HepG2 (cell line): Measurements from ENCODE around the gene COPS9. TPM values are rescaled to one million over a fixed set of nuclear protein-coding genes. Genes with fewer than 3 reads are reported as not detected.

Experiments used
- ATAC-seq: fragments of 200-7000 bp; cut with Tn5 transposase; 3 replicates; pipeline ENCODE4 v1.9.1; 2020; ENCODE audit warnings: mild to moderate bottlenecking, moderate library complexity
- BruUV-seq: library from RNA; stranded (reverse); fragments of 400-500 nt; replicated peaks from 2 replicates; lab custom pipeline; 2021; lab: Mats Ljungman, UMichigan
- CTCF ChIA-PET: fragments of 300-600 bp; formaldehyde crosslinking; extraction: SDS; loops from one replicate; lab custom pipeline; 2021; ENCODE audit warnings: low total read pairs, inconsistent platforms, low intra/inter-chr PET ratio; lab: Yijun Ruan, JAX
- POLR2A ChIA-PET: fragments of 350-600 bp; sonication (Branson Sonifier 250); formaldehyde crosslinking; loops from one replicate; lab custom pipeline; 2020; ENCODE audit warnings: antibody characterized with exemption, inconsistent platforms; lab: Yijun Ruan, JAX
- DNase-seq: peaks from one replicate; pipeline ENCODE4 v3.0.0-alpha.2; 2015; ENCODE audit warnings: low spot score
- FAIRE-seq: peaks from 3 replicates; lab custom pipeline; 2011; peaks lifted over from hg19 to GRCh38; lab: Jason Lieb, UNC
- H2AFZ ChIP-seq: one replicate; pipeline ENCODE4 v1.6.1; 2011; ENCODE audit warnings: low read length, inconsistent platforms
- H3K27ac ChIP-seq: fragments of 300-600 bp; 3 replicates; pipeline ENCODE4 v1.8.0; 2011; ENCODE audit warnings: mixed run types, mild to moderate bottlenecking, mixed read lengths, low read length, inconsistent platforms; ENCODE audit not compliant: insufficient read depth; ENCODE audit errors: extremely low read length
- H3K27me3 ChIP-seq, 2 experiments: fragments of 200-600 bp in 1 of 2; 2 replicates in 1 of 2; 3 replicates in 1 of 2; pipeline versions ENCODE4 v1.6.0 to v1.8.0; 2011; ENCODE audit warnings: low read length in 2 of 2, mild to moderate bottlenecking in 2 of 2, moderate library complexity in 2 of 2, inconsistent platforms in 1 of 2; ENCODE audit not compliant: insufficient read depth in 2 of 2, control insufficient read depth in 1 of 2
- H3K36me3 ChIP-seq, 2 experiments: fragments of 200-600 bp in 1 of 2; replicated peaks in 1 of 2; 2 replicates in 1 of 2; 3 replicates in 1 of 2; pipeline versions ENCODE4 v1.5.1 to v1.8.0; 2011; ENCODE audit warnings: low read length in 2 of 2, inconsistent platforms in 1 of 2; ENCODE audit not compliant: insufficient read depth in 2 of 2, control insufficient read depth in 1 of 2
- H3K4me1 ChIP-seq: 2 replicates; pipeline ENCODE4 v1.5.1; 2012; ENCODE audit warnings: low read length, inconsistent platforms; ENCODE audit not compliant: insufficient read depth
- H3K4me2 ChIP-seq: 2 replicates; pipeline ENCODE4 v1.6.0; 2011; ENCODE audit warnings: low read depth, low read length, inconsistent platforms
- H3K4me3 ChIP-seq, 3 experiments: fragments of 200-600 bp in 1 of 3; sonication (generic), shearing (Covaris generic) in 1 of 3; replicated peaks in 1 of 3; 2 replicates each; pipeline ENCODE4 v1.5.1; 2011 to 2016; ENCODE audit warnings: low read length in 3 of 3, inconsistent platforms in 2 of 3, low read depth in 2 of 3, mild to moderate bottlenecking in 2 of 3, control low read depth in 1 of 3, mixed read lengths in 1 of 3; ENCODE audit not compliant: insufficient read depth in 1 of 3
- H3K79me2 ChIP-seq: one replicate; pipeline ENCODE4 v1.6.1; 2011; ENCODE audit warnings: low read length, inconsistent platforms; ENCODE audit not compliant: insufficient read depth
- H3K9ac ChIP-seq: 2 replicates; pipeline ENCODE4 v1.6.0; 2011; ENCODE audit warnings: mild to moderate bottlenecking, low read depth, low read length, inconsistent platforms; ENCODE audit not compliant: insufficient read depth
- H3K9me3 ChIP-seq: 2 replicates; pipeline ENCODE4 v1.5.1; 2012; ENCODE audit warnings: mild to moderate bottlenecking, low read length
- H4K20me1 ChIP-seq: 2 replicates; pipeline ENCODE4 v1.6.0; 2011; ENCODE audit warnings: inconsistent platforms, mild to moderate bottlenecking, low read length, moderate library complexity; ENCODE audit not compliant: insufficient read depth
- CEBPB ChIP-seq: IDR thresholded peaks from 2 replicates; pipeline ENCODE4 v1.6.1; 2011; ENCODE audit warnings: low read depth, low read length, improper control_type of control experiment, borderline replicate concordance
- FOXA3 ChIP-seq: IDR thresholded peaks from 2 replicates; pipeline ENCODE4 v1.6.1; 2016; ENCODE audit warnings: missing genetic modification reagents, missing compliant biosample characterization
- PPARG ChIP-seq: conservative IDR thresholded peaks from 2 replicates; pipeline ENCODE4 v1.6.1; 2016; ENCODE audit warnings: missing biosample characterization, missing genetic modification reagents
- RAD51 ChIP-seq: fragments of 450-650 bp; IDR thresholded peaks from 2 replicates; pipeline ENCODE4 v1.6.1; 2016; ENCODE audit warnings: borderline replicate concordance
- SOX13 ChIP-seq, 3 experiments: fragments of 450-650 bp in 1 of 3; sonication (generic) in 1 of 3; formaldehyde crosslinking in 1 of 3; IDR thresholded peaks in 2 of 3; conservative IDR thresholded peaks in 1 of 3; 2 replicates each; pipeline versions ENCODE4 v1.5.0 to v1.6.1; 2016 to 2020; ENCODE audit warnings: antibody characterized with exemption in 1 of 3, mild to moderate bottlenecking in 1 of 3, missing compliant biosample characterization in 1 of 3, missing genetic modification reagents in 1 of 3, moderate library complexity in 1 of 3
- SOX5 ChIP-seq: IDR thresholded peaks from 2 replicates; pipeline ENCODE4 v1.6.1; 2016; ENCODE audit warnings: borderline replicate concordance
- SOX6 ChIP-seq, 2 experiments: fragments of 450-650 bp in 1 of 2; sonication (generic) in 1 of 2; formaldehyde crosslinking in 1 of 2; IDR thresholded peaks; 2 replicates each; pipeline versions ENCODE4 v1.4.0 to v1.6.1; 2017 to 2020; ENCODE audit warnings: antibody characterized with exemption in 1 of 2, mild to moderate bottlenecking in 1 of 2, missing genetic modification reagents in 1 of 2
- WGBS: methylation state at CpG from one replicate; pipeline ENCODE4 v1.1.6; 2017; ENCODE audit warnings: low lambda C conversion rate; 5-methylcytosine and 5-hydroxymethylcytosine counted together
- in situ Hi-C: cut with HindIII; loops from 2 replicates; pipeline ENCODE4 v1.10.0; 2017; ENCODE audit warnings: low pct_unique_long_range_greater_than_20kb; ENCODE audit not compliant: extremely low pct_ligation_motif_present
- intact Hi-C: fragments of 100-400 bp; cut with micrococcal nuclease; formaldehyde crosslinking; loops from one replicate; pipeline ENCODE4 v1.10.0; 2022; ENCODE audit not compliant: unreplicated experiment
- polyA plus RNA-seq, 8 experiments: library from polyadenylated mRNA; depleted of rRNA in 3 of 8; stranded (reverse) in 7 of 8; unstranded in 1 of 8; fragments of >200 nt; fragmentation: Illumina TruSeq in 4 of 8; extraction: Trizol in 4 of 8; gene quantifications; 2 replicates each; pipeline versions ENCODE4 v1.2.1 to v1.2.3, GENCODE V29; 2011 to 2016; ENCODE audit warnings: low read depth in 4 of 8, missing spikeins in 1 of 8, mixed read lengths in 1 of 8; ENCODE audit not compliant: insufficient read depth in 1 of 8
- total RNA-seq, 5 experiments: library from RNA; depleted of rRNA; stranded (reverse); fragments of >200 nt; fragmentation: Illumina TruSeq; extraction: Trizol; gene quantifications; 2 replicates each; pipeline ENCODE4 v1.2.3, GENCODE V29; 2016; ENCODE audit warnings: low read depth in 1 of 5
- TF ChIP-seq, protein P1 (sequence below): sonication (generic); formaldehyde crosslinking; IDR thresholded peaks from 2 replicates; pipeline ENCODE4 v1.5.0; 2020; ENCODE audit warnings: mild to moderate bottlenecking, low read depth, missing genetic modification reagents, borderline replicate concordance
- TF ChIP-seq, protein P2 (sequence below), 2 experiments: fragments of 450-650 bp in 1 of 2; sonication (generic) in 1 of 2; formaldehyde crosslinking; IDR thresholded peaks; 2 replicates each; pipeline versions ENCODE4 v1.5.0 to v1.8.0; 2020 to 2022; ENCODE audit warnings: mild to moderate bottlenecking in 1 of 2, missing genetic modification reagents in 1 of 2

Gene COPS9
- total and polyA plus RNA-seq, 2 of the 13 experiments (the other 11 are each of a cell fraction or from before 2014, with no cell fraction given): 180 to 247 TPM

DNA sequence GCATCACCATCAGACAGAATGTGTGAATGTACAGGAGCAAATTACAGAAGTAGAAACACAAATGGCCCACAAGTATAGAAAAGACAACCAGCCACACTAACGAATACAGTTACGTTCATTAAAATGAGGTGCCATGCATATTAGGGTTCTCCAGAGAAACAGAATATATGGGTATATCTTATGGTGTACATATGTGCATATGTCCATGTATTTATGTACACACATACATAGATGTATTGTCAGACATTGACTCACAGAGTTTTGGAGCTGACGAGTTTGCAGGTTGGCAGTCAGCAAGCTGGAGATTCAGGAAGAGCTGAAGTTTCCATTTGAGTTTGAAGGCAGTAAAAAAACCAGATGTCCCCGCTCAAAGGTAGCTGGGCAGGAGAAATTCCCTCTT, 33.0 kb downstream of the COPS9 start:
- Histone ChIP-seq H3K9ac (no peak overlapping the region), H4K20me1 (no peaks in the 10 kb centered on the region), H3K79me2 (no peaks in the 10 kb centered on the region), H3K4me2 (no peak overlapping the region), H3K36me3 (no peaks in the 10 kb centered on the region), H3K4me1 (no peaks in the 10 kb centered on the region), H3K4me3 (no peak overlapping the region), H2AFZ (no peak overlapping the region), H3K9me3 (no peaks in the 10 kb centered on the region), H3K27me3 (peaks cover 2 to 27% of the 10 kb centered on the region in 2 experiments; a peak in 3 of 5 replicates), H3K27ac (no peak overlapping the region)
- 16% methylated on average over 4 of the region's 4 CpGs for WGBS
- intact Hi-C loops (no loop called here), in situ Hi-C loops (no loop called here)
- TF ChIP-seq, protein P1, sequence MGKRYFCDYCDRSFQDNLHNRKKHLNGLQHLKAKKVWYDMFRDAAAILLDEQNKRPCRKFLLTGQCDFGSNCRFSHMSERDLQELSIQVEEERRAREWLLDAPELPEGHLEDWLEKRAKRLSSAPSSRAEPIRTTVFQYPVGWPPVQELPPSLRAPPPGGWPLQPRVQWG (CRISPR knock-in tag): no peak
- no peak for TF ChIP-seq PPARG (CRISPR knock-in tag)
- POLR2A ChIA-PET: no interaction called here
- DNase-seq (no peak), ATAC-seq (no peak), FAIRE-seq (no peak)
- CTCF ChIA-PET: no interaction called here
- no TSS peak for BruUV-seq

DNA sequence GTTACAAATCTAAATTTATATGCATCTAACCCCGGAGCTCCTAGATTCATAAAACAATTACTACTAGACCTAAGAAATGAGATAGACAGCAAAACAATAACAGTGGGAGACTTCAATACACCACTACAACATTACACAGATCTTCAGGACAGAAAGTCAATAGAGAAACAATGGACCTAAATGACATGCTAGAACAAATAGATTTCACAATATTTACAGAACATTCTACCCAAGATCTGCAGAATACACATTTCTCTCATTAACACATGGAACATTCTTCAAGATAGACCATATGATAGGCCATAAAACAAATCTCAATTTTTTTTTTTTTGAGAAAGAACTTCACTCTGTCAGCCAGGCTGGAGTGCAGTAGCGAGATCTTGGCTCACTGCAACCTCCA, 37.8 kb downstream of the COPS9 start:
- Histone ChIP-seq H3K27ac (no peak overlapping the region), H3K4me1 (no peaks in the 10 kb centered on the region), H3K9ac (no peak overlapping the region), H2AFZ (no peak overlapping the region), H3K36me3 (no peaks in the 10 kb centered on the region), H3K27me3 (peaks cover 8 to 43% of the 10 kb centered on the region in 2 experiments; a peak in 4 of 5 replicates), H3K4me3 (no peak overlapping the region), H3K4me2 (no peak overlapping the region), H3K79me2 (no peaks in the 10 kb centered on the region), H4K20me1 (no peaks in the 10 kb centered on the region), H3K9me3 (no peaks in the 10 kb centered on the region)
- in situ Hi-C loops (no loop called here), intact Hi-C loops (no loop called here)
- no peak for DNase-seq
- POLR2A ChIA-PET: no interaction called here
- WGBS: 0% methylated on average over 2 of the region's 2 CpGs
- CTCF ChIA-PET: no interaction called here
- no peak for TF ChIP-seq RAD51
- TF ChIP-seq SOX6 (IDR thresholded peaks at IDR 0.05): no peak
- TF ChIP-seq SOX6 (CRISPR knock-in tag; IDR thresholded peaks at IDR 0.05): peak; percentile 23; the same call in 1 of the 2 replicates
- TF ChIP-seq SOX13 (IDR thresholded peaks at IDR 0.05): no peak; the same call in 1 of the 2 replicates
- peak in 1 of 2 experiments; percentile 87; a peak in 2 of 4 replicates for TF ChIP-seq SOX13 (CRISPR knock-in tag; conservative IDR thresholded peaks at IDR 0.05 in 1 of 2, IDR thresholded peaks at IDR 0.05 in 1 of 2)
- peak; percentile 45; the same call in 1 of the 2 replicates for TF ChIP-seq FOXA3 (CRISPR knock-in tag)
- TF ChIP-seq SOX5 (CRISPR knock-in tag): peak; percentile 81; the same call in 1 of the 2 replicates
- peak; percentile 70 for TF ChIP-seq CEBPB
- TF ChIP-seq, protein P2, sequence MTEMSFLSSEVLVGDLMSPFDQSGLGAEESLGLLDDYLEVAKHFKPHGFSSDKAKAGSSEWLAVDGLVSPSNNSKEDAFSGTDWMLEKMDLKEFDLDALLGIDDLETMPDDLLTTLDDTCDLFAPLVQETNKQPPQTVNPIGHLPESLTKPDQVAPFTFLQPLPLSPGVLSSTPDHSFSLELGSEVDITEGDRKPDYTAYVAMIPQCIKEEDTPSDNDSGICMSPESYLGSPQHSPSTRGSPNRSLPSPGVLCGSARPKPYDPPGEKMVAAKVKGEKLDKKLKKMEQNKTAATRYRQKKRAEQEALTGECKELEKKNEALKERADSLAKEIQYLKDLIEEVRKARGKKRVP (CRISPR knock-in tag; IDR thresholded peaks at IDR 0.05): no peak
- ATAC-seq: no peak
- BruUV-seq: no TSS peak
- FAIRE-seq: no peak
